ENCODE results near the gene ITGBL1.

The ITGBL1 gene

GRCh38 chr13:101452519-101453485 lies at the start of gene ITGBL1:
TSS of gene ITGBL1 (plus strand) at chr13:101452675. CDS start at chr13:101452834, 159 bp downstream.
- no peak for DNase-seq (ENCODE audit: low read depth)

- no peak for DNase-seq (ENCODE audit: low read depth)
Observed at GRCh38 chr13:101406791-101407190, 45.7 kb upstream of the ITGBL1 start.

GRCh38 chr13:101408154-101408553 lies 44.3 kb upstream of the ITGBL1 start:
- DNase-seq (ENCODE audit: low read depth), result no peak

- no peak for DNase-seq (ENCODE audit: low read depth)
Observed at GRCh38 chr13:101408992-101409656, 43.4 kb upstream of the ITGBL1 start.

- DNase-seq (ENCODE audit: low read depth), result no peak
Observed at GRCh38 chr13:101412076-101412475, 40.4 kb upstream of the ITGBL1 start.

GRCh38 chr13:101415358-101416174 lies 36.9 kb upstream of the ITGBL1 start:
- DNase-seq (ENCODE audit: low read depth), result no peak

- no peak for DNase-seq (ENCODE audit: low read depth)
Observed at GRCh38 chr13:101416181-101417042, 36.1 kb upstream of the ITGBL1 start, which contains the start of gene NALCN. TSS of gene NALCN (minus strand) at chr13:101416508. CDS start at chr13:101399126, 17,382 bp downstream.

- no peak for DNase-seq (ENCODE audit: low read depth)
Observed at GRCh38 chr13:101417043-101417406, 35.5 kb upstream of the ITGBL1 start.

GRCh38 chr13:101417501-101417900 lies 35.0 kb upstream of the ITGBL1 start:
- no peak for DNase-seq (ENCODE audit: low read depth)

GRCh38 chr13:101423872-101424271 lies 28.6 kb upstream of the ITGBL1 start:
- no peak for DNase-seq (ENCODE audit: low read depth)

GRCh38 chr13:101424381-101425155 lies 27.9 kb upstream of the ITGBL1 start:
- DNase-seq (ENCODE audit: low read depth), result no peak

GRCh38 chr13:101425156-101425471 lies 27.4 kb upstream of the ITGBL1 start:
- no peak for DNase-seq (ENCODE audit: low read depth)

GRCh38 chr13:101425623-101426022 lies 26.9 kb upstream of the ITGBL1 start:
- no peak for DNase-seq (ENCODE audit: low read depth)

- no peak for DNase-seq (ENCODE audit: low read depth)
Observed at GRCh38 chr13:101429733-101430132, 22.7 kb upstream of the ITGBL1 start.

GRCh38 chr13:101433895-101434294 lies 18.6 kb upstream of the ITGBL1 start:
- DNase-seq (ENCODE audit: low read depth), result no peak

- no peak for DNase-seq (ENCODE audit: low read depth)
Observed at GRCh38 chr13:101434486-101434885, 18.0 kb upstream of the ITGBL1 start.

- DNase-seq (ENCODE audit: low read depth), result no peak
Observed at GRCh38 chr13:101447852-101448251, 4.6 kb upstream of the ITGBL1 start.

GRCh38 chr13:101449790-101450748 lies 2.4 kb upstream of the ITGBL1 start:
- DNase-seq (ENCODE audit: low read depth), result no peak

GRCh38 chr13:101450749-101451130 lies 1.7 kb upstream of the ITGBL1 start:
- no peak for DNase-seq (ENCODE audit: low read depth)
